ENCODE measurements around the gene ERBB3.

ERBB3 gene

DNA sequence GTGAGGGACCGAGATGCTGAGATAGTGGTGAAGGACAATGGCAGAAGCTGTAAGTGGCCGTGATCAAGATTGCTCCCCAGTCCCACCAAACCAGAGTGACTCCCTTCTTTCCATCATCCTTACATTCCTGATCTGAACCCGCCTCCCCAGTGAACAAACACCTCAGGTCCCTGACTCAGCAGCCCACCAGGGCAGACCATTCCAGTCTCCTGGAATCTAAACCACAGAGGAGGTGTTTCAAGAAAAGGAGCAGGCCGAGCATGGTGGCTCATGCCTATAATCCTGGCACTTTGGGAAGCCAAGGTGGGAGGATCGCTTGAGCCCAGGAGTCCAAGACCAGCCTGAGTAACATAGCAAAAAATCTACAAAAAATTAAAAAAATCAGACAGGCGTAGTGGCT is 6.6 kb downstream of the ERBB3 start (continued):
- TF ChIP-seq SCRT1 (tag by site-specific recombination; IDR thresholded peaks at IDR 0.05; ENCODE audit: borderline replicate concordance) (no peak), GFI1B (tag by site-specific recombination; IDR thresholded peaks at IDR 0.05) (no peak), ZBTB7A (tag by site-specific recombination; IDR thresholded peaks at IDR 0.05; ENCODE audit: low read depth) (no peak), ZNF169 (tag by site-specific recombination; IDR thresholded peaks at IDR 0.05) (no peak), ZIC2 (tag by site-specific recombination; IDR thresholded peaks at IDR 0.05) (no peak), ZFP37 (tag by site-specific recombination; IDR thresholded peaks at IDR 0.05) (no peak), RBAK (tag by site-specific recombination; IDR thresholded peaks at IDR 0.05) (no peak)
- TF ChIP-seq, protein P1, sequence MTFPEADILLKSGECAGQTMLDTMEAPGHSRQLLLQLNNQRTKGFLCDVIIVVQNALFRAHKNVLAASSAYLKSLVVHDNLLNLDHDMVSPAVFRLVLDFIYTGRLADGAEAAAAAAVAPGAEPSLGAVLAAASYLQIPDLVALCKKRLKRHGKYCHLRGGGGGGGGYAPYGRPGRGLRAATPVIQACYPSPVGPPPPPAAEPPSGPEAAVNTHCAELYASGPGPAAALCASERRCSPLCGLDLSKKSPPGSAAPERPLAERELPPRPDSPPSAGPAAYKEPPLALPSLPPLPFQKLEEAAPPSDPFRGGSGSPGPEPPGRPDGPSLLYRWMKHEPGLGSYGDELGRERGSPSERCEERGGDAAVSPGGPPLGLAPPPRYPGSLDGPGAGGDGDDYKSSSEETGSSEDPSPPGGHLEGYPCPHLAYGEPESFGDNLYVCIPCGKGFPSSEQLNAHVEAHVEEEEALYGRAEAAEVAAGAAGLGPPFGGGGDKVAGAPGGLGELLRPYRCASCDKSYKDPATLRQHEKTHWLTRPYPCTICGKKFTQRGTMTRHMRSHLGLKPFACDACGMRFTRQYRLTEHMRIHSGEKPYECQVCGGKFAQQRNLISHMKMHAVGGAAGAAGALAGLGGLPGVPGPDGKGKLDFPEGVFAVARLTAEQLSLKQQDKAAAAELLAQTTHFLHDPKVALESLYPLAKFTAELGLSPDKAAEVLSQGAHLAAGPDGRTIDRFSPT (tag by site-specific recombination; IDR thresholded peaks at IDR 0.05) = no peak

DNA sequence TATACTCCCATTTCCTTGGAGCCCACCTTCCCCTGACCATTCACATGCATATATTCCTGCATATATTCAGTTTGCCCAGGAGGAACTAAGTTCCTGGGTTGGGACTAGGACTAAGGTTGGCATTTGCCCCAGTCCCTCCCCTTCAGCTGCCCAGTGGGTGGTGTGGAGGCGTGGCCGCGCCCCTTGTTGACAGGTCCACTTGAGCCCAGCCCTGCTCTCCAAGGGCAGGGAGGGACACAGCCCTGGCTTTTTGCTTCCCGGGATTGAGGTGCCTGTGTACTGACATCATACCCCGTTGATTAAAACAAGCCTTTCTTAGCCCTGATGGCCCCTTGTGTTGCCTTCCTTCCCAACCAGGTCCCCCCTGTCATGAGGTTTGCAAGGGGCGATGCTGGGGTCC is 7.3 kb downstream of the ERBB3 start:
- Histone ChIP-seq H3K4me3 (ENCODE audit: low read depth, low read length) (no peak overlapping the region), H3K9me3 (ENCODE audit: control insufficient read depth, insufficient read depth, low read depth, low read length) (no peaks in the 10 kb centered on the region; the same call in 1 of the 2 replicates), H3K36me3 (ENCODE audit: control insufficient read depth in 2 of 2, insufficient read depth in 1 of 2, low read length in 2 of 2) (peaks cover 0 to 10% of the 10 kb centered on the region in 2 experiments; a peak in 2 of 3 replicates), H3K27ac (ENCODE audit: extremely low read depth, low read depth, low read length) (no peak overlapping the region), H3K4me1 (ENCODE audit: control insufficient read depth, insufficient read depth, low read length) (no peaks in the 10 kb centered on the region)
- POLR2A ChIA-PET = no interaction called here
- TF ChIP-seq ZNF426 (tag by site-specific recombination; IDR thresholded peaks at IDR 0.05) (no peak), EGR2 (tag by site-specific recombination; IDR thresholded peaks at IDR 0.05; ENCODE audit: low read depth) (peak; percentile 78), ZFHX2 (tag by site-specific recombination; conservative IDR thresholded peaks at IDR 0.05) (peak; percentile 82), ZNF132 (tag by site-specific recombination; IDR thresholded peaks at IDR 0.05; ENCODE audit: borderline replicate concordance) (no peak), KLF1 (tag by site-specific recombination; IDR thresholded peaks at IDR 0.05) (peak; percentile 83), ZNF391 (tag by site-specific recombination; IDR thresholded peaks at IDR 0.05; ENCODE audit: borderline replicate concordance, low read depth) (no peak)
- CTCF ChIA-PET = no interaction called here

DNA sequence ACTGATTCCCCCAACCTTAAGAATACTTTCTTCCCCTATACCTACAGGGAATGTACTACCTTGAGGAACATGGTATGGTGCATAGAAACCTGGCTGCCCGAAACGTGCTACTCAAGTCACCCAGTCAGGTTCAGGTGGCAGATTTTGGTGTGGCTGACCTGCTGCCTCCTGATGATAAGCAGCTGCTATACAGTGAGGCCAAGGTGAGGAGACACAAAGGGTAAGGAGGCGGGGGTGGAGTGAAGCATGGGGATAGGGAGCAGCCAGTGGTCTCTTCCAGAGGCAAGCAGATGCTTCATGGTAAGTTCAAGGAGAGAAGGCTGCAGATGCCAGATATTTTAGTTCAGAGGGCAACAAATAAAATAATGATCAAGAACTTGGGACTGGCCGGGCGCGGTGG is 17.8 kb downstream of the ERBB3 start:
- Histone ChIP-seq H3K4me3 (ENCODE audit: low read depth, low read length) (no peak overlapping the region), H3K9me3 (ENCODE audit: control insufficient read depth, insufficient read depth, low read depth, low read length) (no peaks in the 10 kb centered on the region), H3K27ac (ENCODE audit: extremely low read depth, low read depth, low read length) (no peak overlapping the region), H3K36me3 (ENCODE audit: control insufficient read depth in 2 of 2, insufficient read depth in 1 of 2, low read length in 2 of 2) (peaks cover 0 to 21% of the 10 kb centered on the region in 2 experiments; a peak in 2 of 3 replicates), H3K4me1 (ENCODE audit: control insufficient read depth, insufficient read depth, low read length) (no peaks in the 10 kb centered on the region)
- ChIA-PET POLR2A (no interaction called here), CTCF (interaction anchor here (1.0 to 2.0 kb wide), 2 partner anchors 12 to 18 kb away, joined by 4 to 6 read pairs; no protein-coding TSS in a partner anchor)
- TF ChIP-seq, protein P2, sequence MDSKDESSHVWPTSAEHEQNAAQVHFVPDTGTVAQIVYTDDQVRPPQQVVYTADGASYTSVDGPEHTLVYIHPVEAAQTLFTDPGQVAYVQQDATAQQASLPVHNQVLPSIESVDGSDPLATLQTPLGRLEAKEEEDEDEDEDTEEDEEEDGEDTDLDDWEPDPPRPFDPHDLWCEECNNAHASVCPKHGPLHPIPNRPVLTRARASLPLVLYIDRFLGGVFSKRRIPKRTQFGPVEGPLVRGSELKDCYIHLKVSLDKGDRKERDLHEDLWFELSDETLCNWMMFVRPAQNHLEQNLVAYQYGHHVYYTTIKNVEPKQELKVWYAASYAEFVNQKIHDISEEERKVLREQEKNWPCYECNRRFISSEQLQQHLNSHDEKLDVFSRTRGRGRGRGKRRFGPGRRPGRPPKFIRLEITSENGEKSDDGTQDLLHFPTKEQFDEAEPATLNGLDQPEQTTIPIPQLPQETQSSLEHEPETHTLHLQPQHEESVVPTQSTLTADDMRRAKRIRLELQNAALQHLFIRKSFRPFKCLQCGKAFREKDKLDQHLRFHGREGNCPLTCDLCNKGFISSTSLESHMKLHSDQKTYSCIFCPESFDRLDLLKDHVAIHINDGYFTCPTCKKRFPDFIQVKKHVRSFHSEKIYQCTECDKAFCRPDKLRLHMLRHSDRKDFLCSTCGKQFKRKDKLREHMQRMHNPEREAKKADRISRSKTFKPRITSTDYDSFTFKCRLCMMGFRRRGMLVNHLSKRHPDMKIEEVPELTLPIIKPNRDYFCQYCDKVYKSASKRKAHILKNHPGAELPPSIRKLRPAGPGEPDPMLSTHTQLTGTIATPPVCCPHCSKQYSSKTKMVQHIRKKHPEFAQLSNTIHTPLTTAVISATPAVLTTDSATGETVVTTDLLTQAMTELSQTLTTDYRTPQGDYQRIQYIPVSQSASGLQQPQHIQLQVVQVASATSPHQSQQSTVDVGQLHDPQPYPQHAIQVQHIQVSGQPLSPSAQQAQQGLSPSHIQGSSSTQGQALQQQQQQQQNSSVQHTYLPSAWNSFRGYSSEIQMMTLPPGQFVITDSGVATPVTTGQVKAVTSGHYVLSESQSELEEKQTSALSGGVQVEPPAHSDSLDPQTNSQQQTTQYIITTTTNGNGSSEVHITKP (tag by site-specific recombination; IDR thresholded peaks at IDR 0.05) = peak; percentile 53; the same call in 1 of the 2 replicates
- TF ChIP-seq REPIN1 (tag by site-specific recombination; IDR thresholded peaks at IDR 0.05; ENCODE audit: low read depth) (no peak), TRIM28 (IDR thresholded peaks at IDR 0.05; ENCODE audit: borderline replicate concordance, low read length) (no peak)
- TF ChIP-seq, protein P3, sequence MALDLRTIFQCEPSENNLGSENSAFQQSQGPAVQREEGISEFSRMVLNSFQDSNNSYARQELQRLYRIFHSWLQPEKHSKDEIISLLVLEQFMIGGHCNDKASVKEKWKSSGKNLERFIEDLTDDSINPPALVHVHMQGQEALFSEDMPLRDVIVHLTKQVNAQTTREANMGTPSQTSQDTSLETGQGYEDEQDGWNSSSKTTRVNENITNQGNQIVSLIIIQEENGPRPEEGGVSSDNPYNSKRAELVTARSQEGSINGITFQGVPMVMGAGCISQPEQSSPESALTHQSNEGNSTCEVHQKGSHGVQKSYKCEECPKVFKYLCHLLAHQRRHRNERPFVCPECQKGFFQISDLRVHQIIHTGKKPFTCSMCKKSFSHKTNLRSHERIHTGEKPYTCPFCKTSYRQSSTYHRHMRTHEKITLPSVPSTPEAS (tag by site-specific recombination; IDR thresholded peaks at IDR 0.05) = no peak

Data from HEK293 (cell line).